HG03575 (cell line): ENCODE data around the gene CDCA5.

Source experiments
- ATAC-seq: cut with Tn5 transposase; IDR thresholded peaks from one replicate; pipeline ENCODE4 v1.9.1; 2021; ENCODE audit not compliant: unreplicated experiment, insufficient number of reproducible peaks, low FRiP score; ENCODE audit errors: extremely low read depth

CDCA5 gene

GRCh38 chr11:65109231-65110198, 25.7 kb upstream of the CDCA5 start:
- ATAC-seq: no peak

GRCh38 chr11:65108469-65109123, 24.8 kb upstream of the CDCA5 start:
- ATAC-seq: no peak

GRCh38 chr11:65107751-65108468, 24.1 kb upstream of the CDCA5 start:
- ATAC-seq: no peak

- no peak for ATAC-seq
Measured at GRCh38 chr11:65107078-65107477, 23.2 kb upstream of the CDCA5 start.

- ATAC-seq: no peak
Measured at GRCh38 chr11:65104628-65105027, 20.8 kb upstream of the CDCA5 start.

GRCh38 chr11:65103476-65103875, 19.6 kb upstream of the CDCA5 start:
- ATAC-seq: no peak

GRCh38 chr11:65102142-65103095, 18.6 kb upstream of the CDCA5 start:
- no peak for ATAC-seq

GRCh38 chr11:65100674-65101350, 17.0 kb upstream of the CDCA5 start:
- ATAC-seq: no peak

- ATAC-seq: no peak
Measured at GRCh38 chr11:65096926-65097325, 13.1 kb upstream of the CDCA5 start.

- ATAC-seq: no peak
Measured at GRCh38 chr11:65095974-65096806, 12.3 kb upstream of the CDCA5 start, which contains the start of gene VPS51. TSS of gene VPS51 (plus strand) at chr11:65096214. CDS start at chr11:65096251, 37 bp downstream.

GRCh38 chr11:65095427-65095826, 11.6 kb upstream of the CDCA5 start:
- no peak for ATAC-seq

- no peak for ATAC-seq
Measured at GRCh38 chr11:65090628-65091027, 6.8 kb upstream of the CDCA5 start.

- ATAC-seq: no peak
Measured at GRCh38 chr11:65089621-65090020, 5.8 kb upstream of the CDCA5 start.

GRCh38 chr11:65087827-65088226, 4.0 kb upstream of the CDCA5 start:
- ATAC-seq: no peak

GRCh38 chr11:65087216-65087615, 3.4 kb upstream of the CDCA5 start:
- no peak for ATAC-seq

- ATAC-seq: no peak
Measured at GRCh38 chr11:65086809-65087208, 3.0 kb upstream of the CDCA5 start.

- no peak for ATAC-seq
Measured at GRCh38 chr11:65085446-65085845, 1.6 kb upstream of the CDCA5 start.
